Measurements from ENCODE around the gene CPNE5.

DNA sequence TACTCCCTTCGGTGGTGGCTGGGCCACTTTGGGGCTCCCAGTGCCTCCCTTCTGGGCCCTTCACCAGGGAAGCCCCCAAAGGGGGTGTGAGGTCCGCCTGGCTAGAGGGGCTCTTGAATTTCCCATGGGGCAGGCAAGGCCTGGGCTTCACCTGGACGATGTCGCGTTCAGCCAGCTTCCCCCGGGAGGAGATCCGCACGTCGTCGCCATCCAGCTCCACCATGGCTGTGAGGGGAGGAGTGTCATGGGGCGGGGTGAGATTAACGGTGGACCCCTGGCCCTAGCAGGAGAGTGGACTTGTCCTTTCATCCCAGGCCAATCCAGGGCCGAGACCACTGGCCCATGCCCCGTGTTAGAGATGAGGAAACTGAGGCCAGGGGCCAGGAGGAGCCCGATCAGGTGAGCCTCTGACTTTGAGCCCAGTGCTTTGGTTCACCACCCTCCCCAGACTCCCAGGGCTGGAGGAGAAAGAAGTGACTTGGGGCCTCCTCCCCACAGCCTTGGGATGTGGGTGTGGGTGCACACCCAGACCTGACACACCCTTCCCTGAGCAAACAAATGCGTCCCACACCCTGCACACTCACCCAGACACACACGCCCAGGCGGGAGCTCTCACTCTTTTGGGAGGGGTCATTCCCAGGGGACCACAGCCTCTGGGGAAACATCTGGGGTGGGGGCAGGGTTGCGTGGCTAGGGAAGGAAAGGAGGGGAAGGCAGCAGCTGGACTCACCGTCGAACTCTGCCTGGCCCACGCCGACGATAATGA is 95.5 kb downstream of the CPNE5 start:
- no peak for TF ChIP-seq POLR2A (IDR thresholded peaks at IDR 0.05)
- TF ChIP-seq, protein P1, sequence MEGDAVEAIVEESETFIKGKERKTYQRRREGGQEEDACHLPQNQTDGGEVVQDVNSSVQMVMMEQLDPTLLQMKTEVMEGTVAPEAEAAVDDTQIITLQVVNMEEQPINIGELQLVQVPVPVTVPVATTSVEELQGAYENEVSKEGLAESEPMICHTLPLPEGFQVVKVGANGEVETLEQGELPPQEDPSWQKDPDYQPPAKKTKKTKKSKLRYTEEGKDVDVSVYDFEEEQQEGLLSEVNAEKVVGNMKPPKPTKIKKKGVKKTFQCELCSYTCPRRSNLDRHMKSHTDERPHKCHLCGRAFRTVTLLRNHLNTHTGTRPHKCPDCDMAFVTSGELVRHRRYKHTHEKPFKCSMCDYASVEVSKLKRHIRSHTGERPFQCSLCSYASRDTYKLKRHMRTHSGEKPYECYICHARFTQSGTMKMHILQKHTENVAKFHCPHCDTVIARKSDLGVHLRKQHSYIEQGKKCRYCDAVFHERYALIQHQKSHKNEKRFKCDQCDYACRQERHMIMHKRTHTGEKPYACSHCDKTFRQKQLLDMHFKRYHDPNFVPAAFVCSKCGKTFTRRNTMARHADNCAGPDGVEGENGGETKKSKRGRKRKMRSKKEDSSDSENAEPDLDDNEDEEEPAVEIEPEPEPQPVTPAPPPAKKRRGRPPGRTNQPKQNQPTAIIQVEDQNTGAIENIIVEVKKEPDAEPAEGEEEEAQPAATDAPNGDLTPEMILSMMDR (IDR thresholded peaks at IDR 0.05) = no peak
- no peak for TF ChIP-seq POLR2AphosphoS5 (IDR thresholded peaks at IDR 0.05)

Measured in prostate gland (tissue), 2 donors.